Neural crest cell (in vitro differentiated cells): ENCODE data around the gene BTG1. TPM values are rescaled to one million over a fixed set of nuclear protein-coding genes. Genes with fewer than 3 reads are reported as not detected.
A peak's percentile ranks its signal among the peaks of the same experiment; 100 is the strongest.

Source experiments
- DNase-seq: peaks from one replicate; pipeline ENCODE4 v3.0.0; 2021; ENCODE audit warnings: low read depth, mixed read lengths, low spot score
- H3K27ac Mint-ChIP-seq: one replicate; pipeline ENCODE4 v1.8.0; 2021; ENCODE audit warnings: mild to moderate bottlenecking, mixed read lengths; ENCODE audit not compliant: unreplicated experiment
- H3K27me3 Mint-ChIP-seq: 2 replicates; pipeline ENCODE4 v1.8.0; 2021; ENCODE audit warnings: low read depth, mild to moderate bottlenecking, mixed read lengths
- H3K36me3 Mint-ChIP-seq: 2 replicates; pipeline ENCODE4 v1.8.0; 2021; ENCODE audit warnings: low read depth, mild to moderate bottlenecking, mixed read lengths
- H3K4me1 Mint-ChIP-seq: 2 replicates; pipeline ENCODE4 v1.8.0; 2021; ENCODE audit warnings: mixed read lengths
- H3K4me3 Mint-ChIP-seq: one replicate; pipeline ENCODE4 v1.8.0; 2021; ENCODE audit warnings: mild to moderate bottlenecking, mixed read lengths
- H3K9me3 Mint-ChIP-seq: 2 replicates; pipeline ENCODE4 v1.8.0; 2021; ENCODE audit warnings: mixed read lengths
- CTCF ChIP-seq: fragments of 200-600 bp; sonication (generic); conservative IDR thresholded peaks from 2 replicates; pipeline ENCODE4 v1.5.0; 2021; ENCODE audit warnings: antibody characterized with exemption, mild to moderate bottlenecking
- total RNA-seq: library from RNA; stranded (reverse); gene quantifications from 2 replicates; pipeline ENCODE4 v1.2.1, GENCODE V29; 2021

Gene BTG1
- total RNA-seq, 1 donor from 2014 or later: 95.1 TPM

DNA sequence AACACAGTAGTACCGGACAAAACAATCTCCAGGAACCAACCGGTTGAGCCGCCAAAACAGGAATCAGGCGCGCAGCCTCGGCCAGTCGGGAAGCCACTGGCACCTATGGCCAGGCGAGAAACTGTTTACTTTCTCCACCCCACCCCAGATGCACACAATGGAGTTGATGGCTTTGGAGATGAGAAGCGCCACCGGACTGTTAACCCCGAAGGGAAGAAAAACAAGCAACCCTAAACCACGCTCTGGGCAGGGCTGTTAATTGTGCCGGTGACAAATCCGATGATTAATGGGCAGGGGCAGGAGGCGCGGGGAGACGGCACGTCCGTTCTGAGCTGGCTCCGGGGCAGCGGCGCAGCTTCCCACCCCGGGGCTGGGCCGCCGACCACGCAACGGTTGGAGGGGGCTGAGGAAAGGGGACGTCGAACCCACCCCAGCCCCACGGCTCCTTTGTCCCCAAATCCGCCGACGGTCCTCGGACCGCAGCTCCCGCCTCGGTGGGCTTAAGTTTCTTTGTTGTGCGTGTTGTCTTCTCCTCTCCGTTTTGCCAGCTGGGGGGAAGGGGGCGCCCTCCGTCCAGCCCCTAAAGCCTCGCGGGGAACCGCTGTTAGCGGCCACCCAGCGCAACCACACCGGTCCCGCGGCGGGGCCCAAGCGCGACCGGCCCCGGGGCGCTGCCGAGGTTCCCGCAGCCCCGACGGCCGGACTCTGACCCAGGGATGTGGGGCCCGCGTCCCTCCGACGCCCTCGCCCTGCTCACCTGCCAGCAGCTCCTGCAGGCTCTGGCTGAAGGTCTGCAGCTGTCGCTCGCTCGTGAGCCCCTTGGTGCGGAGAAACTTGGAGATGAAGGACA is 790 bp downstream of the BTG1 start:
- TF ChIP-seq CTCF: peak; percentile 15
- peaks cover 24% of the 10 kb centered on the region for H3K36me3 Mint-ChIP-seq
- no peaks in the 10 kb centered on the region for H3K9me3 Mint-ChIP-seq
- H3K4me1 Mint-ChIP-seq: peaks cover 62% of the 10 kb centered on the region
- peak; percentile 42 for DNase-seq
- H3K27ac Mint-ChIP-seq: peak overlapping the region; percentile 99
- H3K4me3 Mint-ChIP-seq: peak overlapping the region; percentile 99
- H3K27me3 Mint-ChIP-seq: peaks cover 4% of the 10 kb centered on the region

- peaks cover 62% of the 10 kb centered on the region for H3K4me1 Mint-ChIP-seq
- H3K4me3 Mint-ChIP-seq: peak overlapping the region; percentile 99
- peaks cover 27% of the 10 kb centered on the region for H3K36me3 Mint-ChIP-seq
- H3K9me3 Mint-ChIP-seq: no peaks in the 10 kb centered on the region
- H3K27ac Mint-ChIP-seq: peak overlapping the region; percentile 99
- H3K27me3 Mint-ChIP-seq: peaks cover 4% of the 10 kb centered on the region
- peak; percentile 81 for TF ChIP-seq CTCF
- peak; percentile 60 for DNase-seq
These were observed 1.7 kb downstream of the BTG1 start for GRCh38 chr12:92143686-92144630.

DNA sequence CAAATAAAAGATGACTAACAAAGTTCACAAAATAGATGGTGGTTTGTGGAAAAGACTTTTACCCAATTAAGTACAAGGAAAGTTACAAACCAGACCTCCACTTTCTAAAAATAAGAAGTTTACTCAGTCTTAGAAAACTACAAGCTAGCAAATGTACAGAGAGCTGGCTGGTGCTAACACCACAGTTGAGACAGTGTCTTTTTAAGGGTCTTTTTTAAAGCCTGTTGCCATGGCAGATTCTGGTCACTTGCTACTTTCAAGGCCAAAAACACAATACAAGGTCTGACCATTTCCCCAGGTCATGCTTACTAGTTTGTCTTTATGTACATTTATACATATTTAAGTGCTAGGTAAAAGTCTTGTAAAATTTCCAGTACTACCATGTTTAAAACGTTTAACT is 2.4 kb downstream of the BTG1 start:
- peaks cover 63% of the 10 kb centered on the region for H3K4me1 Mint-ChIP-seq
- TF ChIP-seq CTCF: no peak
- DNase-seq: no peak

DNA sequence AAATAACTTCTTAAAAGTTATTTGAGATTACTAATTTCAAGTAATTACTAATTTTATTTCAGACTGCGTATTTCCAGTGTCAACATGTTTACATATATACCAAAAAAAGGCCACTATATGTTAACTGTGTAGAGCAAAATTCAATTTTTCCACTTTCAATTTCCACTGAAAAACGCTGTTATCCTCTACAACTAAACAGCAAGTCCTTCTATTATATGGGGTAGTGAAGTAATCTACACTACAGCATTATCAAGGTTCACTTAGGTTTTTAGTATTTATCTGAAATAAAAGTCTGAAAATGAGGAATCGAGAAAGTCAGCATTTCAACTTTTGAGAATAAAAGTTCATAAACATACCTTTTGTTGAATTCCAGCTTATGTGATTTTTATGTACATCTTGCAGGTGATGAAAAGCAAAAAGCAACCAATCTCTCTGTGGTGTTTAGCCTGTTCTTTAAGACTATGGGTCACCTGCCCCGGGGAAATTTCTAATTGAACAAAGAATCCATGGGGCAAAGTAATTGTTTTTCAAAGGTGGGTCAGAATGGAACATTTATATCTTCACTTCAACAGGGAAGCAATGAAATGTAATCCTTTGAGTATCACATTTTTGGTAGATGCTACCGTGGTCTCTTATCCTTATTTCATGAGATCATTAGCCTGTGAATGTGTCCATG is 3.3 kb downstream of the BTG1 start:
- no peak overlapping the region for H3K27ac Mint-ChIP-seq
- peak overlapping the region; percentile 99 for H3K4me3 Mint-ChIP-seq
- no peak for DNase-seq
- TF ChIP-seq CTCF: no peak
- H3K36me3 Mint-ChIP-seq: peaks cover 27% of the 10 kb centered on the region
- no peaks in the 10 kb centered on the region for H3K9me3 Mint-ChIP-seq
- peaks cover 66% of the 10 kb centered on the region for H3K4me1 Mint-ChIP-seq
- peaks cover 4% of the 10 kb centered on the region for H3K27me3 Mint-ChIP-seq

More for the DNA sequence above, 2.4 kb downstream of the BTG1 start:
- peaks cover 4% of the 10 kb centered on the region for H3K27me3 Mint-ChIP-seq
- H3K27ac Mint-ChIP-seq: no peak overlapping the region
- peak overlapping the region; percentile 99 for H3K4me3 Mint-ChIP-seq
- peaks cover 27% of the 10 kb centered on the region for H3K36me3 Mint-ChIP-seq
- H3K9me3 Mint-ChIP-seq: no peaks in the 10 kb centered on the region

DNA sequence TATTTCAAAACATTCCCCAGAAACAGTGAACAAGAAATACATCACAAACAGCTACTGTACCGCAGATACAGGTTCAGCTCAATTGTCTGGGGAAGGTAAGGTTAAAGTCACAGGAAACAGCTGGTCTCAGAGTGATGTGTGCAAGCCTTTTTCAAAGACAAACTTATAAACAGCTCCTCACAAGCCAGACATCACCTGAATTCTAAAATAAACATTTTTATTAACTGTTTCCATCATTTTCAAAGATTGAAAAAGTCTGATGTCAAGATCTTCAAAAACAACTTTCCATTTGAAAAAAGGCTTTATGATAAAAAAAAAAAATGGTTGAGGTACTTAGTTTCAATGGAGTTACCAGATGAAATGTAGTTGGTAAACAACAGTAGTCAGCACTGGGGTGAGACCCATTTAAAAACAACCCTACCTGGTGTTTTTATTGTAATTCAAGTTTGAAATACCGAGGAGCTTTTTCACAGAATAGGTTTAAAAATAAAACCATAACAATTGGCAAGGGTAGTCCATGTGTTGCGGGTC is 4.0 kb downstream of the BTG1 start:
- Mint-ChIP-seq H3K27ac (no peak overlapping the region), H3K36me3 (peaks cover 27% of the 10 kb centered on the region), H3K4me1 (peaks cover 66% of the 10 kb centered on the region)

More for the DNA sequence above, 4.0 kb downstream of the BTG1 start:
- DNase-seq: no peak
- no peaks in the 10 kb centered on the region for H3K9me3 Mint-ChIP-seq
- H3K4me3 Mint-ChIP-seq: peak overlapping the region; percentile 99
- peaks cover 4% of the 10 kb centered on the region for H3K27me3 Mint-ChIP-seq
- no peak for TF ChIP-seq CTCF
